ENCODE data around the gene MRPS35.

GRCh38 chr12:27769142-27769673 lies 58.6 kb downstream of the MRPS35 start:
- TF ChIP-seq CTCF (IDR thresholded peaks at IDR 0.05) = no peak
- no peak for TF ChIP-seq USF2 (CRISPR knock-in tag; IDR thresholded peaks at IDR 0.05)
- TF ChIP-seq MAX (CRISPR knock-in tag; IDR thresholded peaks at IDR 0.05) = no peak
- no peak for TF ChIP-seq USF1 (CRISPR knock-in tag; IDR thresholded peaks at IDR 0.05)
- TF ChIP-seq ZNF512 (CRISPR knock-in tag; IDR thresholded peaks at IDR 0.05; ENCODE audit: borderline replicate concordance) = no peak
- no peak for TF ChIP-seq ETV6 (CRISPR knock-in tag; IDR thresholded peaks at IDR 0.05)
- TF ChIP-seq ZNF396 (CRISPR knock-in tag; IDR thresholded peaks at IDR 0.05; ENCODE audit: borderline replicate concordance) = no peak
- no peak for TF ChIP-seq ZBTB21 (CRISPR knock-in tag; IDR thresholded peaks at IDR 0.05; ENCODE audit: borderline replicate concordance)

Data from WTC11 (cell line).